GM15510 (cell line): Measurements from ENCODE around the gene PRPF6.
A peak's percentile ranks its signal among the peaks of the same experiment; 100 is the strongest.

Experiments used
- POLR2A ChIP-seq: IDR thresholded peaks from 3 replicates; pipeline ENCODE4 v1.6.1; 2011; ENCODE audit warnings: borderline replicate concordance; ENCODE audit not compliant: insufficient read length; ENCODE audit errors: extremely low read depth

The PRPF6 gene

GRCh38 chr20:63942250-63942951 lies 38.5 kb upstream of the PRPF6 start:
- TF ChIP-seq POLR2A, result no peak

GRCh38 chr20:63942969-63943807 lies 37.7 kb upstream of the PRPF6 start:
- no peak for TF ChIP-seq POLR2A

GRCh38 chr20:63943808-63944077 lies 37.2 kb upstream of the PRPF6 start:
- TF ChIP-seq POLR2A, result no peak

- TF ChIP-seq POLR2A, result peak; percentile 16
Observed at GRCh38 chr20:63944078-63944941, 36.6 kb upstream of the PRPF6 start.

- no peak for TF ChIP-seq POLR2A
Observed at GRCh38 chr20:63945031-63945658, 35.8 kb upstream of the PRPF6 start.

GRCh38 chr20:63945921-63946920 lies 34.7 kb upstream of the PRPF6 start:
- no peak for TF ChIP-seq POLR2A

- no peak for TF ChIP-seq POLR2A
Observed at GRCh38 chr20:63946986-63947637, 33.8 kb upstream of the PRPF6 start.

- TF ChIP-seq POLR2A, result no peak
Observed at GRCh38 chr20:63947638-63948456, 33.1 kb upstream of the PRPF6 start.

GRCh38 chr20:63950701-63951397 lies 30.1 kb upstream of the PRPF6 start:
- no peak for TF ChIP-seq POLR2A

GRCh38 chr20:63951398-63952209 lies 29.3 kb upstream of the PRPF6 start:
- TF ChIP-seq POLR2A, result no peak

GRCh38 chr20:63952210-63952535 lies 28.8 kb upstream of the PRPF6 start:
- no peak for TF ChIP-seq POLR2A
